SK-N-SH (cell line): Measurements from ENCODE around the gene MYO1B. TPM values are rescaled to one million over a fixed set of nuclear protein-coding genes. Genes with fewer than 3 reads are reported as not detected.

Experiments used
- CTCF ChIA-PET: fragments of 300-600, 350-600 bp; formaldehyde crosslinking; extraction: SDS; loops from one replicate; lab custom pipeline; 2021; lab: Yijun Ruan, JAX
- POLR2A ChIA-PET: fragments of 350-600 bp; sonication (Branson Sonifier 250); formaldehyde crosslinking; extraction: SDS; loops from one replicate; lab custom pipeline; 2020; ENCODE audit warnings: antibody characterized with exemption, inconsistent platforms; lab: Yijun Ruan, JAX
- DNase-seq: peaks from one replicate; pipeline ENCODE4 v3.0.0; 2012
- H2AFZ ChIP-seq: fragments of 200-600 bp; sonication (generic); 2 replicates; pipeline ENCODE4 v1.8.1; 2016; ENCODE audit warnings: antibody characterized with exemption, mild to moderate bottlenecking, low read depth
- H3F3A ChIP-seq: fragments of 200-600 bp; sonication (generic); replicated peaks from 2 replicates; pipeline ENCODE3; 2016; ENCODE audit warnings: antibody characterized with exemption, mild to moderate bottlenecking; ENCODE audit not compliant: insufficient read depth
- H3K27ac ChIP-seq, 2 experiments: fragments of 200-500 bp in 1 of 2; fragments of 200-600 bp in 1 of 2; sonication (Bioruptor generic) in 1 of 2; sonication (generic), shearing (Covaris generic) in 1 of 2; 2 replicates each; pipeline versions ENCODE4 v1.5.1 to v1.6.1; 2014 to 2016; ENCODE audit warnings: low read depth in 2 of 2, inconsistent platforms in 1 of 2, low read length in 1 of 2, mild to moderate bottlenecking in 1 of 2, mixed read lengths in 1 of 2
- H3K27me3 ChIP-seq: fragments of 200-600 bp; sonication (generic), shearing (Covaris generic); 2 replicates; pipeline ENCODE4 v1.6.1; 2016; ENCODE audit warnings: mixed run types; ENCODE audit not compliant: insufficient read depth
- H3K36me3 ChIP-seq, 2 experiments: fragments of 200-500 bp in 1 of 2; fragments of 200-600 bp in 1 of 2; sonication (Bioruptor generic) in 1 of 2; sonication (generic) in 1 of 2; replicated peaks in 1 of 2; 2 replicates each; pipeline versions ENCODE3 to v1.5.1; 2014 to 2016; ENCODE audit warnings: low read length in 1 of 2, mild to moderate bottlenecking in 1 of 2; ENCODE audit not compliant: insufficient read depth in 2 of 2, control insufficient read depth in 1 of 2
- H3K4me1 ChIP-seq, 2 experiments: fragments of 200-500 bp in 1 of 2; fragments of 200-600 bp in 1 of 2; sonication (Bioruptor generic) in 1 of 2; sonication (generic), shearing (Covaris generic) in 1 of 2; 2 replicates each; pipeline versions ENCODE4 v1.5.1 to v1.6.1; 2014 to 2016; ENCODE audit warnings: low read depth in 1 of 2, low read length in 1 of 2, mixed run types in 1 of 2; ENCODE audit not compliant: insufficient read depth in 2 of 2, control insufficient read depth in 1 of 2
- H3K4me2 ChIP-seq: fragments of 200-600 bp; sonication (generic), shearing (Covaris generic); 2 replicates; pipeline ENCODE4 v1.6.1; 2017; ENCODE audit warnings: mixed run types
- H3K4me3 ChIP-seq, 2 experiments: fragments of 200-500 bp in 1 of 2; fragments of 200-600 bp in 1 of 2; sonication (Bioruptor generic) in 1 of 2; sonication (generic), shearing (Covaris generic) in 1 of 2; 2 replicates each; pipeline versions ENCODE4 v1.5.1 to v1.8.1; 2014 to 2016; ENCODE audit warnings: low read depth in 2 of 2, inconsistent platforms in 1 of 2, low read length in 1 of 2, mild to moderate bottlenecking in 1 of 2, mixed read lengths in 1 of 2, moderate library complexity in 1 of 2
- H3K79me2 ChIP-seq: fragments of 200-600 bp; sonication (generic); 2 replicates; pipeline ENCODE4 v1.8.1; 2017; ENCODE audit warnings: mild to moderate bottlenecking; ENCODE audit not compliant: insufficient read depth
- H3K9ac ChIP-seq: fragments of 200-600 bp; sonication (generic); 2 replicates; pipeline ENCODE4 v1.6.1; 2017; ENCODE audit warnings: mixed run types
- H3K9me2 ChIP-seq: fragments of 200-600 bp; sonication (generic); 2 replicates; pipeline ENCODE4 v1.6.1; 2017; ENCODE audit warnings: mixed run types
- H3K9me3 ChIP-seq: fragments of 200-600 bp; sonication (generic); 2 replicates; pipeline ENCODE4 v1.6.1; 2017; ENCODE audit warnings: mixed run types, mild to moderate bottlenecking, moderate library complexity
- H4K20me1 ChIP-seq: fragments of 200-600 bp; sonication (generic); 2 replicates; pipeline ENCODE4 v1.6.1; 2017; ENCODE audit warnings: mild to moderate bottlenecking, mixed run types; ENCODE audit not compliant: insufficient read depth
- ELF1 ChIP-seq: IDR thresholded peaks from 2 replicates; pipeline ENCODE4 v1.4.0; 2012
- EP300 ChIP-seq, 2 experiments: IDR thresholded peaks; 2 replicates each; pipeline versions ENCODE4 v1.4.0 to v1.6.1; 2012; ENCODE audit warnings: borderline replicate concordance in 1 of 2, low read depth in 1 of 2, low read length in 1 of 2
- FOSL2 ChIP-seq: IDR thresholded peaks from 2 replicates; pipeline ENCODE4 v1.4.0; 2012; ENCODE audit warnings: low read depth, mild to moderate bottlenecking, moderate library complexity, borderline replicate concordance
- GABPA ChIP-seq: IDR thresholded peaks from 2 replicates; pipeline ENCODE4 v1.4.0; 2012; ENCODE audit warnings: low read depth, mild to moderate bottlenecking
- GATA2 ChIP-seq: sonication (generic); formaldehyde crosslinking; IDR thresholded peaks from 2 replicates; pipeline ENCODE4 v1.5.0; 2020; ENCODE audit warnings: mild to moderate bottlenecking, missing genetic modification reagents
- JUND ChIP-seq: IDR thresholded peaks from 2 replicates; pipeline ENCODE4 v1.4.0; 2012
- MEF2A ChIP-seq: IDR thresholded peaks from 2 replicates; pipeline ENCODE4 v1.4.0; 2012; ENCODE audit warnings: low read depth, borderline replicate concordance
- MXI1 ChIP-seq: IDR thresholded peaks from 2 replicates; pipeline ENCODE4 v1.6.1; 2012; ENCODE audit warnings: mild to moderate bottlenecking, low read depth, low read length, improper control_type of control experiment
- NFIC ChIP-seq: IDR thresholded peaks from 2 replicates; pipeline ENCODE4 v1.4.0; 2012; ENCODE audit warnings: borderline replicate concordance
- NRF1 ChIP-seq: IDR thresholded peaks from 2 replicates; pipeline ENCODE4 v1.6.1; 2012; ENCODE audit warnings: low read depth, mild to moderate bottlenecking, low read length
- POLR2AphosphoS5 ChIP-seq: IDR thresholded peaks from 2 replicates; pipeline ENCODE4 v1.6.1; 2012; ENCODE audit warnings: low read depth, low read length
- RFX5 ChIP-seq: IDR thresholded peaks from 2 replicates; pipeline ENCODE4 v1.6.1; 2012; ENCODE audit warnings: mild to moderate bottlenecking, improper control_type of control experiment, low read length
- TAF1 ChIP-seq: IDR thresholded peaks from 2 replicates; pipeline ENCODE4 v1.6.1; 2012; ENCODE audit warnings: low read depth, mild to moderate bottlenecking, low read length, moderate library complexity, borderline replicate concordance
- USF1 ChIP-seq: IDR thresholded peaks from 2 replicates; pipeline ENCODE4 v1.4.0; 2012; ENCODE audit warnings: low read depth, borderline replicate concordance
- YY1 ChIP-seq: IDR thresholded peaks from 2 replicates; pipeline ENCODE4 v1.4.0; 2012; ENCODE audit warnings: low read depth, mild to moderate bottlenecking
- ZBTB33 ChIP-seq: IDR thresholded peaks from 2 replicates; pipeline ENCODE4 v1.4.0; 2012; ENCODE audit warnings: low read depth, borderline replicate concordance
- WGBS: methylation state at CpG from one replicate; pipeline ENCODE4 v1.1.6; 2017; ENCODE audit warnings: low lambda C conversion rate; 5-methylcytosine and 5-hydroxymethylcytosine counted together
- polyA plus RNA-seq, 3 experiments: library from polyadenylated mRNA; depleted of rRNA; stranded (reverse); fragments of >200 nt; gene quantifications; 2 replicates each; pipeline ENCODE4 v1.2.3, GENCODE V29; 2012
- TF ChIP-seq, protein P1 (sequence below): IDR thresholded peaks from 2 replicates; pipeline ENCODE4 v1.4.0; 2012; ENCODE audit warnings: low read depth
- TF ChIP-seq, protein P2 (sequence below): IDR thresholded peaks from 2 replicates; pipeline ENCODE4; 2012

The MYO1B gene
- polyA plus RNA-seq, 1 of the 3 experiments (the other 2 are of a cell fraction), result 20.2 TPM

DNA sequence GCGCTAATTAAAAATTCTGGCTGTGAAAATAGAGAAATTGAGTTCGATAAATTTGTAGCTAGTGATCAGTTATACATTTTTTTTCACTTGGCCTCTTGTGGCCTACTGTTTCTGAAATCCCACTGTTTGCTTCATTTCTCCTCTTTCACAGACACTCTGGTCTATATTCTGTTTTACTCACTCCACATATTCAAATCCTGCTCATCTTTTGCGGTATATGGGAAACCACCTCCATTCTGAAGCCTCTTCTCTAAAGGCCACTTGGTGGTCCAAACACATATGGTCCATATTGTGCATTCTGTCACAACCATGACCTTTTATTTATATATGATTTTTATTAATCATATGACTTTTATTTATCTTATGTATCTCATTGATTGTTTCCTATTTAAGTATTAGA, 67.0 kb downstream of the MYO1B start (continued):
- TF ChIP-seq GATA2 (CRISPR knock-in tag) (no peak), NFIC (no peak), ELF1 (no peak), TAF1 (no peak), MXI1 (no peak), YY1 (no peak), POLR2AphosphoS5 (no peak)
- TF ChIP-seq, protein P1, sequence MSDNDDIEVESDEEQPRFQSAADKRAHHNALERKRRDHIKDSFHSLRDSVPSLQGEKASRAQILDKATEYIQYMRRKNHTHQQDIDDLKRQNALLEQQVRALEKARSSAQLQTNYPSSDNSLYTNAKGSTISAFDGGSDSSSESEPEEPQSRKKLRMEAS, result no peak
- TF ChIP-seq, all 33 proteins: peak for 0

GRCh38 chr2:191312662-191313061, 67.5 kb downstream of the MYO1B start:
- Histone ChIP-seq H3K9ac (no peak overlapping the region), H4K20me1 (peaks cover 1% of the 10 kb centered on the region; the same call in 1 of the 2 replicates), H3K27ac (no peak overlapping the region), H3K9me2 (no peaks in the 10 kb centered on the region), H3K36me3 (no peaks in the 10 kb centered on the region), H3K4me3 (no peak overlapping the region), H3K4me2 (no peak overlapping the region), H3K79me2 (peaks cover 41% of the 10 kb centered on the region), H3F3A (no peaks in the 10 kb centered on the region), H3K27me3 (no peaks in the 10 kb centered on the region), H3K4me1 (peaks cover 0 to 6% of the 10 kb centered on the region in 2 experiments; a peak in 3 of 4 replicates), H2AFZ (no peak overlapping the region), H3K9me3 (no peaks in the 10 kb centered on the region)
- ChIA-PET POLR2A (no interaction called here), CTCF (interaction anchor here (1.2 kb wide), 1 partner anchor 9 kb away, joined by 3 read pairs; no protein-coding TSS in a partner anchor)
- TF ChIP-seq TAF1 (no peak), EP300 (IDR thresholded peaks at IDR 0.05; ENCODE audit: borderline replicate concordance in 1 of 2, low read depth in 1 of 2, low read length in 1 of 2) (no peak), ELF1 (no peak), RFX5 (no peak), ZBTB33 (no peak), MEF2A (no peak), FOSL2 (no peak), GABPA (no peak), NRF1 (no peak), JUND (no peak), USF1 (no peak)
- TF ChIP-seq, protein P1, result no peak
- TF ChIP-seq, protein P2, sequence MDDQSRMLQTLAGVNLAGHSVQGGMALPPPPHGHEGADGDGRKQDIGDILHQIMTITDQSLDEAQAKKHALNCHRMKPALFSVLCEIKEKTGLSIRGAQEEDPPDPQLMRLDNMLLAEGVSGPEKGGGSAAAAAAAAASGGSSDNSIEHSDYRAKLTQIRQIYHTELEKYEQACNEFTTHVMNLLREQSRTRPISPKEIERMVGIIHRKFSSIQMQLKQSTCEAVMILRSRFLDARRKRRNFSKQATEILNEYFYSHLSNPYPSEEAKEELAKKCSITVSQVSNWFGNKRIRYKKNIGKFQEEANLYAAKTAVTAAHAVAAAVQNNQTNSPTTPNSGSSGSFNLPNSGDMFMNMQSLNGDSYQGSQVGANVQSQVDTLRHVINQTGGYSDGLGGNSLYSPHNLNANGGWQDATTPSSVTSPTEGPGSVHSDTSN, result no peak
- 82% methylated on average over 1 of the region's 1 CpG for WGBS
- DNase-seq, result no peak
